Neural cell (in vitro differentiated cells): ENCODE data around the gene PCNX4. TPM values are rescaled to one million over a fixed set of nuclear protein-coding genes. Genes with fewer than 3 reads are reported as not detected.

Experiments used
- H2AFZ ChIP-seq: fragments of 200-600, 300-800 bp; sonication (generic), shearing (Covaris generic); 2 replicates; pipeline ENCODE4 v1.6.0; 2014; ENCODE audit warnings: low read depth, mild to moderate bottlenecking, antibody characterized with exemption, low read length, moderate library complexity
- H3F3A ChIP-seq: fragments of 200-600 bp; shearing (Covaris generic); 2 replicates; pipeline ENCODE4 v1.6.1; 2016; ENCODE audit warnings: mild to moderate bottlenecking, moderate library complexity, mixed read lengths, antibody characterized with exemption, low read length; ENCODE audit not compliant: insufficient read depth, poor library complexity, severe bottlenecking
- H3K27ac ChIP-seq: fragments of 200-600, 300-800 bp; sonication (generic), shearing (Covaris generic); 2 replicates; pipeline ENCODE4 v1.5.1; 2014; ENCODE audit warnings: mild to moderate bottlenecking, low read length, moderate library complexity
- H3K27me3 ChIP-seq: fragments of 300-800, 200-600 bp; sonication (generic), shearing (Covaris generic); 2 replicates; pipeline ENCODE4 v1.6.0; 2014; ENCODE audit warnings: mild to moderate bottlenecking, low read depth, low read length, moderate library complexity; ENCODE audit not compliant: insufficient read depth
- H3K36me3 ChIP-seq: fragments of 300-800, 200-600 bp; sonication (generic), shearing (Covaris generic); 2 replicates; pipeline ENCODE4 v1.5.1; 2014; ENCODE audit warnings: mild to moderate bottlenecking, antibody characterized with exemption, low read length, moderate library complexity; ENCODE audit not compliant: insufficient read depth
- H3K4me2 ChIP-seq: fragments of 300-800, 200-600 bp; sonication (generic), shearing (Covaris generic); 2 replicates; pipeline ENCODE4 v1.6.0; 2014; ENCODE audit warnings: mild to moderate bottlenecking, low read length
- H3K4me3 ChIP-seq: fragments of 300-800, 200-600 bp; sonication (generic), shearing (Covaris generic); 2 replicates; pipeline ENCODE4 v1.5.1; 2014; ENCODE audit warnings: mild to moderate bottlenecking, low read length, moderate library complexity
- H3K79me2 ChIP-seq: fragments of 200-600 bp; shearing (Covaris generic); replicated peaks from 2 replicates; pipeline ENCODE4 v1.6.0; 2014; ENCODE audit warnings: mild to moderate bottlenecking, low read length, moderate library complexity; ENCODE audit not compliant: insufficient read depth
- H3K9ac ChIP-seq: fragments of 300-800, 200-600 bp; sonication (generic), shearing (Covaris generic); 2 replicates; pipeline ENCODE4 v1.6.1; 2016; ENCODE audit warnings: mild to moderate bottlenecking, low read length, mixed read lengths
- H3K9me2 ChIP-seq: fragments of 200-600 bp; shearing (Covaris generic); 2 replicates; pipeline ENCODE4 v1.6.1; 2016; ENCODE audit warnings: mild to moderate bottlenecking, low read length, mixed read lengths; ENCODE audit not compliant: insufficient read depth
- H3K9me3 ChIP-seq: fragments of 200-600, 300-800 bp; sonication (generic), shearing (Covaris generic); 2 replicates; pipeline ENCODE4 v1.6.1; 2016; ENCODE audit warnings: mild to moderate bottlenecking, mixed run types, low read length, moderate library complexity, mixed read lengths
- H4K20me1 ChIP-seq: fragments of 200-600 bp; shearing (Covaris generic); 2 replicates; pipeline ENCODE4 v1.6.1; 2016; ENCODE audit warnings: mild to moderate bottlenecking, mixed run types; ENCODE audit not compliant: insufficient read depth
- EP300 ChIP-seq: fragments of 450-650 bp; conservative IDR thresholded peaks from 2 replicates; pipeline ENCODE4 v1.6.1; 2014; ENCODE audit warnings: antibody characterized with exemption, mild to moderate bottlenecking, moderate library complexity; ENCODE audit not compliant: poor library complexity, severe bottlenecking
- EZH2 ChIP-seq: fragments of 200-600, 300-800 bp; shearing (Covaris generic), sonication (generic); IDR thresholded peaks from 2 replicates; pipeline ENCODE4 v1.6.1; 2014; ENCODE audit warnings: antibody characterized with exemption, low read length, borderline replicate concordance, mild to moderate bottlenecking; ENCODE audit not compliant: insufficient read depth, poor library complexity, severe bottlenecking
- MXI1 ChIP-seq: fragments of 450-650 bp; conservative IDR thresholded peaks from 2 replicates; pipeline ENCODE4 v1.6.1; 2014; ENCODE audit warnings: antibody characterized with exemption, mild to moderate bottlenecking; ENCODE audit not compliant: poor library complexity, severe bottlenecking
- POLR2AphosphoS5 ChIP-seq: IDR thresholded peaks from 2 replicates; pipeline ENCODE4 v1.6.1; 2012
- RAD21 ChIP-seq: fragments of 450-650 bp; conservative IDR thresholded peaks from 2 replicates; pipeline ENCODE4 v1.6.1; 2014; ENCODE audit warnings: antibody characterized with exemption, mild to moderate bottlenecking, moderate library complexity
- SMC3 ChIP-seq: fragments of 450-650 bp; conservative IDR thresholded peaks from 2 replicates; pipeline ENCODE4 v1.6.1; 2014; ENCODE audit warnings: antibody characterized with exemption, mild to moderate bottlenecking, moderate library complexity; ENCODE audit not compliant: poor library complexity
- TAF1 ChIP-seq: IDR thresholded peaks from 2 replicates; pipeline ENCODE4 v1.6.1; 2012; ENCODE audit warnings: low read depth
- polyA plus RNA-seq: library from polyadenylated mRNA; depleted of rRNA; stranded (reverse); fragments of >200 nt; gene quantifications from 2 replicates; pipeline ENCODE4 v1.2.3, GENCODE V29; 2014
- TF ChIP-seq, protein P1 (sequence below): fragments of 450-650 bp; IDR thresholded peaks from 2 replicates; pipeline ENCODE4 v1.5.1; 2014; ENCODE audit warnings: antibody characterized with exemption, mild to moderate bottlenecking, moderate library complexity; ENCODE audit not compliant: poor library complexity, severe bottlenecking
- TF ChIP-seq, protein P2 (sequence below): IDR thresholded peaks from 2 replicates; pipeline ENCODE4 v1.6.1; 2012; ENCODE audit warnings: borderline replicate concordance

Gene PCNX4
- polyA plus RNA-seq, 1 donor from 2014 or later, result 117 TPM

DNA sequence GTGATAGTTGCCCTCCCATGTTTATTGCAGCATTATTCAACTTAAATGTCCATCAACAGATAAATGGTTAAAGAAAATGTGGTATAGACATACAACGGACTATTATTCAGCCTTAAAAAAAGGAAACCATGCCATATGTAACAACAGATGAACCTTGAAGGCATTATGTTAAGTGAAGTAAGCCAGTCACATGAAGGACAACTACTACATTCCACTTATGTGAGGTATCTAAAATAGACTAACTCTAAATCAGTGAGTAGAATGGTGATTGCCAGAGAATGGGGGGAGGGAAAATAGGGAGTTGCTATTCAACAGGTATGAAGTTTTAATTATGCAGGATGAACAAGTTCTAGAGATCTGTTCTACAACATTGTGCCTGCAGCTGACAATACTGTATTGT is 10.1 kb downstream of the PCNX4 start:
- Histone ChIP-seq H3K9ac (no peak overlapping the region), H3K4me2 (no peak overlapping the region), H4K20me1 (no peaks in the 10 kb centered on the region), H3F3A (no peaks in the 10 kb centered on the region), H3K36me3 (no peaks in the 10 kb centered on the region), H3K4me3 (no peak overlapping the region), H2AFZ (no peak overlapping the region), H3K79me2 (peaks cover 80% of the 10 kb centered on the region), H3K9me3 (no peaks in the 10 kb centered on the region), H3K27ac (no peak overlapping the region), H3K9me2 (no peaks in the 10 kb centered on the region), H3K27me3 (no peaks in the 10 kb centered on the region)
- TF ChIP-seq EP300, result no peak
- TF ChIP-seq TAF1, result no peak
- no peak for TF ChIP-seq POLR2AphosphoS5
- TF ChIP-seq MXI1, result no peak
- TF ChIP-seq EZH2, result no peak
- TF ChIP-seq, protein P1, sequence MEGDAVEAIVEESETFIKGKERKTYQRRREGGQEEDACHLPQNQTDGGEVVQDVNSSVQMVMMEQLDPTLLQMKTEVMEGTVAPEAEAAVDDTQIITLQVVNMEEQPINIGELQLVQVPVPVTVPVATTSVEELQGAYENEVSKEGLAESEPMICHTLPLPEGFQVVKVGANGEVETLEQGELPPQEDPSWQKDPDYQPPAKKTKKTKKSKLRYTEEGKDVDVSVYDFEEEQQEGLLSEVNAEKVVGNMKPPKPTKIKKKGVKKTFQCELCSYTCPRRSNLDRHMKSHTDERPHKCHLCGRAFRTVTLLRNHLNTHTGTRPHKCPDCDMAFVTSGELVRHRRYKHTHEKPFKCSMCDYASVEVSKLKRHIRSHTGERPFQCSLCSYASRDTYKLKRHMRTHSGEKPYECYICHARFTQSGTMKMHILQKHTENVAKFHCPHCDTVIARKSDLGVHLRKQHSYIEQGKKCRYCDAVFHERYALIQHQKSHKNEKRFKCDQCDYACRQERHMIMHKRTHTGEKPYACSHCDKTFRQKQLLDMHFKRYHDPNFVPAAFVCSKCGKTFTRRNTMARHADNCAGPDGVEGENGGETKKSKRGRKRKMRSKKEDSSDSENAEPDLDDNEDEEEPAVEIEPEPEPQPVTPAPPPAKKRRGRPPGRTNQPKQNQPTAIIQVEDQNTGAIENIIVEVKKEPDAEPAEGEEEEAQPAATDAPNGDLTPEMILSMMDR, result no peak
- no peak for TF ChIP-seq SMC3
- TF ChIP-seq, protein P2, sequence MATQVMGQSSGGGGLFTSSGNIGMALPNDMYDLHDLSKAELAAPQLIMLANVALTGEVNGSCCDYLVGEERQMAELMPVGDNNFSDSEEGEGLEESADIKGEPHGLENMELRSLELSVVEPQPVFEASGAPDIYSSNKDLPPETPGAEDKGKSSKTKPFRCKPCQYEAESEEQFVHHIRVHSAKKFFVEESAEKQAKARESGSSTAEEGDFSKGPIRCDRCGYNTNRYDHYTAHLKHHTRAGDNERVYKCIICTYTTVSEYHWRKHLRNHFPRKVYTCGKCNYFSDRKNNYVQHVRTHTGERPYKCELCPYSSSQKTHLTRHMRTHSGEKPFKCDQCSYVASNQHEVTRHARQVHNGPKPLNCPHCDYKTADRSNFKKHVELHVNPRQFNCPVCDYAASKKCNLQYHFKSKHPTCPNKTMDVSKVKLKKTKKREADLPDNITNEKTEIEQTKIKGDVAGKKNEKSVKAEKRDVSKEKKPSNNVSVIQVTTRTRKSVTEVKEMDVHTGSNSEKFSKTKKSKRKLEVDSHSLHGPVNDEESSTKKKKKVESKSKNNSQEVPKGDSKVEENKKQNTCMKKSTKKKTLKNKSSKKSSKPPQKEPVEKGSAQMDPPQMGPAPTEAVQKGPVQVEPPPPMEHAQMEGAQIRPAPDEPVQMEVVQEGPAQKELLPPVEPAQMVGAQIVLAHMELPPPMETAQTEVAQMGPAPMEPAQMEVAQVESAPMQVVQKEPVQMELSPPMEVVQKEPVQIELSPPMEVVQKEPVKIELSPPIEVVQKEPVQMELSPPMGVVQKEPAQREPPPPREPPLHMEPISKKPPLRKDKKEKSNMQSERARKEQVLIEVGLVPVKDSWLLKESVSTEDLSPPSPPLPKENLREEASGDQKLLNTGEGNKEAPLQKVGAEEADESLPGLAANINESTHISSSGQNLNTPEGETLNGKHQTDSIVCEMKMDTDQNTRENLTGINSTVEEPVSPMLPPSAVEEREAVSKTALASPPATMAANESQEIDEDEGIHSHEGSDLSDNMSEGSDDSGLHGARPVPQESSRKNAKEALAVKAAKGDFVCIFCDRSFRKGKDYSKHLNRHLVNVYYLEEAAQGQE, result no peak
- TF ChIP-seq RAD21, result no peak

DNA sequence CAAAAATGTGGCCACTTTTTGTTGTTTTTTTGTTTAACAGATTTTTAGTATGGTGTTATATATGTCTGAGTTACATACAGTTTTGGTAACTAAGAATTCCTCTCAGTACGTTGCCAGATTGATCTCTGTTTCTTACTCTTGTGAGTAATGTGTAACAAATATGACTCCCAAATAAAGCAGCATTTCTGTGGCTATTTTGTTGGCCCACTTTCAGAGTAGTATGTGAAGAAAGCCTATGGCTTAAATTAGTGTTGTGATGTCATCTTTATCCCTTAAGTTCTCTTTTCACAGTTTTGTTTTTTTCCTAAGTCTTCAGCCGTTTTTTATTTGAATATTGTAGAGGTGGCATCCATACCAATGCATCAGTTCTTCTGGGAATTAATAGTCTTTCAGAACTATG is 10.7 kb downstream of the PCNX4 start:
- no peak overlapping the region for H3K4me3 ChIP-seq
- no peak overlapping the region for H3K9ac ChIP-seq
- H4K20me1 ChIP-seq, result no peaks in the 10 kb centered on the region
- H3K36me3 ChIP-seq, result no peaks in the 10 kb centered on the region
- no peak overlapping the region for H2AFZ ChIP-seq
- H3K9me2 ChIP-seq, result no peaks in the 10 kb centered on the region
- H3K4me2 ChIP-seq, result no peak overlapping the region
- no peaks in the 10 kb centered on the region for H3F3A ChIP-seq
- H3K27ac ChIP-seq, result no peak overlapping the region
- H3K27me3 ChIP-seq, result no peaks in the 10 kb centered on the region
- TF ChIP-seq MXI1 (no peak), POLR2AphosphoS5 (no peak), SMC3 (no peak), RAD21 (no peak), EP300 (no peak), TAF1 (no peak), EZH2 (no peak)
- TF ChIP-seq, protein P1, result no peak
- TF ChIP-seq, protein P2, result no peak
- H3K9me3 ChIP-seq, result no peaks in the 10 kb centered on the region
- H3K79me2 ChIP-seq, result peaks cover 75% of the 10 kb centered on the region
